Right renal cortex interstitium (tissue), 3 donors: ENCODE measurements around the gene CDHR3. TPM values are rescaled to one million over a fixed set of nuclear protein-coding genes. Genes with fewer than 3 reads are reported as not detected.
"Not testable (repeated sequence)": the region's sequence is repeated elsewhere in the genome, so short reads cannot be mapped to it uniquely, and the experiment has no call there.

Source experiments
- DNase-seq, 3 donors: peaks; one replicate each; pipeline ENCODE4 v3.0.0-alpha.2; 2013; ENCODE audit warnings: low read depth in 3 of 3, low spot score in 2 of 3
- polyA plus RNA-seq, 3 donors: library from polyadenylated mRNA; unstranded; fragments of 120-200 nt; gene quantifications; one replicate each; pipeline ENCODE4 v1.2.1, GENCODE V29; 2013; ENCODE audit not compliant: insufficient read length in 3 of 3

CDHR3 gene
- polyA plus RNA-seq, 3 donors, result 4.8 to 5.9 (median 5.0) TPM

DNA sequence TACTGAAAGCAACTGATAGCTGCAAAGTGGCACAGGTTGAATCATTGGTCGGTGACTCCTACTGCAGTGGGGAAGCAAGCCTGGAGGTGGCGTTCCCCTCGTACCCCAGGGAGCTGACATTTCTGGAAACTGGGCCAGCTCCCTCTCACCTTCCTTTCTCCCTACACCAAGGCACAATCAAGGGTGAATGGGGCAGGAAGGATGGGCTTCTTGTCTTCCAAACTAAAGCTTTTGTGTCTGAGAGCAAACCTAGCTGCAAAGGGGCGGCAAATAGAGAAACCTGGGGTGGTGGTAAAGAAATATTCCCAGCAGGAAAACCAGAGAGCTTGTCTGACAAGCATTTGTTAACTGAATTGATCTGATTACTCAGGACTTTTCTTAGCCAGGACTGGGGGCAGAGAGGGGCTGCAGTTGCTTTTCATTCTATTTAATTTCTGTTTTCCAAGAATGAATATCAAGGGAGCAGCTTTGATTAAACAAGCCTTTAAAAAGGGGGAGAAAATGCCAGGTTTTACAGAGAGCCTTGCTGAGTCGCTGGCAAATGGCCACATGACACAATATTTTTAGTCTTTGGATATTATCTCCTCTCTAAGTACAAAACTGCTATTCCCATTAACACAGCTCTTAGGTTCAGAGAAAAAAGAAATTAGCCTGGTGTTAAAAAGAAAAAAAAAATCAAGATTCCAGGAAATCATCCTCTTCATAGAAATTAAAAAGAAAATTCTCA lies 27.8 kb downstream of the CDHR3 start:
- DNase-seq, result no peak

DNA sequence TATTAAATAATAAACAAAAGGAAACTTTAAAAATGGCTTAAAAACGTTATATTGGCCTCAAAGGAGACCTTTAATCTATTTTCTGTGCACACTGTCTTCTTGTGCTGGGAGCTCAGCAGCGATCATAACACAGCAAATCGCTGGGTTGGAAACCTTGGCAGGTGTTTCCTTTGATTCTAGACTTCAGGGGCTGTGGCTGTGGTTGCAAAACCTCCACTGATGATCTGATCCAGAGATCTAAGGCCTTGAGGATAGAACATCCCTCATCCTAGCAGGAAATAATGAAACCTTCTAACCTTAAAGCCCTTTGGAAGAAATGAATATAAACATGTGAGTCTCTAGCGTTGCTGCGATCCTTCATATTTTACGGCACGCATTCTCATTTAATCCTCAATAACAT lies 29.8 kb downstream of the CDHR3 start:
- DNase-seq, result no peak

GRCh38 chr7:105996860-105997737 lies 34.0 kb downstream of the CDHR3 start:
- no peak for DNase-seq

DNA sequence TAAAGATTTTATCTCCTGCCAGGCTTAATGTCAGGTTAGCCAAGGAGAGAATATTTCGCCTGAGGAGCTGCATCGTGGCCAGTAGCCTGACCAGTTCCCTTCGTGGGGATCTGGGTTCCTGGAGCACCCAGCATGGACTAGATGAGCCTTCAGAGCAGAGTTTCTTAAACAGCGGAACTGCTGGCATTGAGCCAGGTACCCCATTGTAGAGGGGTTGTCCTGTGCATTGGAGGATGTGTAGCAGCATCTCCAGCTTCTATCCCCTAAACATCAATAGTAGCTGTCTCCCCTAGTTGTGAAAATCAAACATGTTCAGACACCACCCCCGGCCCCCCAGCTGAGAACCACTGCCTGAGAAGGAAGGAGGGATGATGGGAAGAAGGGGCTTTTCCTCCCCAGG lies 36.2 kb downstream of the CDHR3 start:
- DNase-seq, result no peak

DNA sequence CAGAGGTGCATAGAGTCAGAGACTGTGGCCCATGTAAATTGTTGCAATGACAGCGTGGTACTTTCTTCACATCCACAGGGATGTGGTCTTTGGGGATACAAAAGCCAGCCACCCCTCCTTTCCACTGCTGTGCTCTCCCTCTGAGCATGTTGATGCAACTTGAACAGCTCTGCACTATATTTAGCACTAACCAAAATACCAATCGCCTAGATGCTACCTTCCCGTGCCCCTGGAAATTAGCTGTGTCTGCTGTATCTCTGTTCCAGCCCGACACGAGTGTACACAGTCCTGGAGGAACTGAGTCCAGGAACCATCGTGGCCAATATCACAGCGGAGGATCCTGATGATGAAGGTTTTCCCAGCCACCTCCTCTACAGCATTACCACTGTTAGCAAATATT lies 38.1 kb downstream of the CDHR3 start:
- DNase-seq, result no peak

GRCh38 chr7:106001886-106002285 lies 38.8 kb downstream of the CDHR3 start:
- DNase-seq, result no peak

GRCh38 chr7:106003525-106004064 lies 40.5 kb downstream of the CDHR3 start:
- DNase-seq, result no peak

DNA sequence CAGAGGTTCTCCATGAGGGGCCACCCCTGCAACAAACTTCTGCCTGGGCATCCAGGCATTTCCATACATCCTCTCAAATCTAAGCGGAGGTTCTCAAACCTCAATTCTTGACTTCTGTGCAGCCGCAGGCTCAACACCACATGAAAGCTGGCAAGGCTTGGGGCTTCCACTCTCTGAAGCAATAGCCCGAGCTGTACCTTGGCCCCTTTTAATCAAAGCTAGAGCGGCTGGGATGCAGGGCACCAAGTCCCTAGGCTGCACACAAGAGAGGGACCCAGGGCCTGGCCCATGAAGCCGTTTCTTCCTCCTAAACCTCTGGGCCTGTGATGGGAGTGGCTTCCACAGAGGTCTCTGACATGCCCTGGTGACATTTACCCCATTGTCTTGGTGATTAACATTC lies 43.8 kb downstream of the CDHR3 start:
- DNase-seq, result no peak

GRCh38 chr7:106007796-106008195 lies 44.7 kb downstream of the CDHR3 start:
- DNase-seq, result not testable (repeated sequence)

- peak; percentile 66 to 84 (median 75) for DNase-seq
Observed at GRCh38 chr7:106009503-106010226, 46.6 kb downstream of the CDHR3 start.

GRCh38 chr7:106010331-106010730 lies 47.3 kb downstream of the CDHR3 start:
- DNase-seq, result peak in 1 of 3 donors; percentile 29

GRCh38 chr7:106010866-106011265 lies 47.8 kb downstream of the CDHR3 start:
- DNase-seq, result no peak

GRCh38 chr7:106012184-106012583 lies 49.1 kb downstream of the CDHR3 start:
- DNase-seq, result no peak

DNA sequence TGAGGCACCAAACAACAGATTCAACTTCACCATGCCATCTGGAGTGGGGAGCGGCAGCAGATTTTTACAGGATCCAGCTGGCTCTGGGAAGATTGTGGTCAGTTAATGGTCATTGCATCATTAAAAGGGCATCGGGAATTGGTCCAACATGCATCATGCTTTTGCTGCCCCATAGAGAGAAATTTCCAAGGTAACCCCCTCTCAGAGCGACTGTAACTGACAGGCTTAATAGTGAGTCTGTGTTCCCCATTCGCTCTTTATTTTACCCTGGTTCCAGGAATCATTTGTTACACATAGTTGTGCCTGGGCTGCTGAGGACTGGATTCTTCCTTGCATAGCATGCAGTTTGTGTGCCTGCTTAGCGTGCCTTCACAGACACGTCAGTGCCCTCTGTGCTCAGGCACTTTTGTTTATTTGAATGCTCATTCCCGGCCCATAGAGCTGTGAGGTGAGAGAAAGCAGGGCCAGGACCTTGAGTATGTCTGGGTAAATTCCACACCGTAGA lies 49.9 kb downstream of the CDHR3 start:
- no peak for DNase-seq

DNA sequence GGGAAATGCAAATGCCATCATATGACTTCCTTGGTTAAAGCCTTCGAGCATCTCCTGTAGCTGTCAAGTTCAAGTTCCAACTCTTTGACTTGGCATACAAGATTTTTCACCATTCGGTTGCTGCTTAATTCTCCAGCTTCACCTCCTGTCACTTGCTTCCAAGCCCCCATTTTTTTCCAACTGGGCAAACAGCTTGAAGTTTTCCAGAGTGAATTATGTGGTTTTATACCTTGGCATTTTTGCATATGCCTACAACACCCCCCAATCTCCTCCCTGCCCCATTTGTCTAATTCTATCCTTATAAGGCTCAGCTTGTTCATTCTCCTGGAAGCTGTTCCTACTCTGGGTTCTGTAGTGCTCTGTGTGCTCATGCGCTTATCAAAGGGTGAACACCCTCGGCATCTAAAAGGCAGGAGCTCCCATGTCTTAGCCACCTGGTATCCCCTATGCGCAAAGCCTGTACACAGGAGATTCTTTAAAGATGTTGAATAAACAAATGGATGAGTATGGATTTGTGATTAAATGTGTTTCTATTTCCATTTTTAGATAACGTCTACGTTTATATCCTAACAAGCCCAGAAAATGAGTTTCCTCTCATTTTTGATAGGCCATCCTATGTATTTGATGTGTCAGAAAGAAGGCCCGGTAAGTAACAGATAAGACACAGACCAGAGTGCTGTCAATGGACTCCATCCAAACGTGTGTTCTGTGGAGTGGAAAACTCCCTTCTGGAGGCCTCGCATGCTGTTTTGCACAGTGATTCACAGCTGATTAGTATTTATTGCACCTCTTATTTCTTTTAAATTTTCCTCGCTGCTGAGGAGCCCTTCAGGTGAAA lies 52.5 kb downstream of the CDHR3 start:
- no peak for DNase-seq

GRCh38 chr7:106016331-106016730 lies 53.3 kb downstream of the CDHR3 start:
- DNase-seq, result no peak

DNA sequence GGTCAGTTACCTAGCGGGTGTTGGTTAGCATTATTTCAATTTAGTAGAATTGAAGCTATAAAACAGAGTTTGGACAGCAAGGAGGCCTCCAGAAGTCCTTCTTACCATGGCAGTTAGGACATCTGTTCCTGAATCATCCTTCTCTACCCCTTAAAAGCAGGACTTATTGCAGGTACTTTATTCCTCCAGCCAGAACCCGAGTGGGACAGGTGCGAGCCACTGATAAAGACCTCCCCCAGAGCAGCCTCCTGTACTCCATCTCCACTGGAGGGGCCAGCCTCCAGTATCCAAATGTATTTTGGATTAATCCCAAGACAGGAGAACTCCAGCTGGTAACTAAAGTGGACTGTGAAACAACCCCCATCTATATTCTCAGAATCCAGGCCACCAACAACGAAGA lies 54.6 kb downstream of the CDHR3 start:
- DNase-seq, result no peak

DNA sequence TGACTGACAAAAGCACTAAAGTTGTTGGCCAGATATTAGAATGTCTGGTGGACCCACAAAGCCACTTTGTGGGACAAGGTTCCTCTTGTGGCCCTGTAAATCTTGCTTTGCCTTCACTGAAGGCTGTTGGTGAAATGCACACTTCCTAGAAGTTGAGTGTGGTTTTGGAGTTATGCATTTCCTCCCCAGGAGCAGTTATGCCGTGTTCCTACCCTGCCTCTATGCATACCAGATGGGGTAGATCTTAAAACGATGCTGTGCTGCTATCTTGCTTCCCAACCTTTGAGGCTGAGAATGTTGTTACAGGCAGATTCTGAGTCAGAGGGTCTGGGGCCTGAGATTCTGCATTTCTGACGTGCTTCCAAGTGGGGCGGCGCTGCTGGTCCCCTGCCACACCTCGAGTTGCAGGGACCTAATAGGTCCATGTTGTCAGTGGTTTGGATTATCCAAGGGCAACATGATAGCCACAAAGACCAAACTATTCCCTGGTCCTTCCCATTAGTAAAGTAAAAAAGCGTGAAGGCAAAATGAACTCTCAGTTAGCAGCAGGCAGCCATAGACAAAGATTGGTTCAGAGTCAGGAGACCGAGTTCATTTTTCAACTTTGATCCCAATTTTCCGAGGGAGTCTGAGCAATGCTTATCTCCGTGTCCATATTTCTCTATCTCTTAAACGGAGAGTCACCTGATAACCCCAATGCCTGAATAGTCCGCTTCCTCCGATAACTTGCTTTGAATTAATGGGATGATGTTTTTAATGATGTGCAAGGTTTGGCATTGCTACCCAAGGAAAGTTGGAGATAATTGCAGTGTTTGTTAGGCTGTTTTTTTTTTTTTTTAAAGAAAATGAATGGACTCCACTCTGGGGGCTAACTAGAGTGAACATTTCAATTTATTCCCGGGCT lies 55.8 kb downstream of the CDHR3 start:
- DNase-seq, result no peak

- no peak for DNase-seq
Observed at GRCh38 chr7:106019470-106019820, 56.4 kb downstream of the CDHR3 start.
